GM19324 (cell line): Measurements from ENCODE around the gene OR51I2.

Experiments
- ATAC-seq: cut with Tn5 transposase; IDR thresholded peaks from one replicate; pipeline ENCODE4 v1.9.1; 2021; ENCODE audit warnings: mild to moderate bottlenecking, moderate library complexity; ENCODE audit not compliant: unreplicated experiment, low FRiP score

Gene OR51I2

GRCh38 chr11:5449023-5449422 is at the start of gene OR51I2:
TSS of gene OR51I2 (plus strand) at chr11:5449323. CDS start at chr11:5453489, 4,166 bp downstream.
- ATAC-seq, result no peak

- ATAC-seq, result no peak
Measured at GRCh38 chr11:5405173-5405572, 44.0 kb upstream of the OR51I2 start.

- no peak for ATAC-seq
Measured at GRCh38 chr11:5420993-5421392, 28.1 kb upstream of the OR51I2 start.

GRCh38 chr11:5421811-5422210 is 27.3 kb upstream of the OR51I2 start, which contains the start of gene OR51Q1:
TSS of gene OR51Q1 (plus strand) at chr11:5422111. CDS start at chr11:5422201, 90 bp downstream.
- ATAC-seq, result no peak

DNA sequence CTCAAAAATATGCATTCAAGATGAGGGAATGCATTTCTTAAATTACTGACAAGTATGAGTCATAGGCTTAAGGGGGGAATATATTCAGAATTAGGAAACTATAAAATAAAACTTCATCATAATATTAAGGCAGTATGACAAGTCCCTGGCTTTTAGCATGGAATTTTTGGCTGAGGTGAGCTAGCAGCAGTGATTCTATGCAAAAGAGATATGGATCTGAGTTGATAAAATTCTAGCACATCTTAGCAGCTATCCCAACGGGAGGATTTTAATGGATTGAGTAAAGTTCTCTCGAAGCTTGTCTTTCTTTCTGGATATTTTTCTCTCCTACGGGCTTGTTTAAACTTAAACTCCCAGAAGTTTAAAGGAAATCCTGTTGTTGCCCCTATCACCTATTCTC is 26.0 kb upstream of the OR51I2 start:
- ATAC-seq, result no peak

DNA sequence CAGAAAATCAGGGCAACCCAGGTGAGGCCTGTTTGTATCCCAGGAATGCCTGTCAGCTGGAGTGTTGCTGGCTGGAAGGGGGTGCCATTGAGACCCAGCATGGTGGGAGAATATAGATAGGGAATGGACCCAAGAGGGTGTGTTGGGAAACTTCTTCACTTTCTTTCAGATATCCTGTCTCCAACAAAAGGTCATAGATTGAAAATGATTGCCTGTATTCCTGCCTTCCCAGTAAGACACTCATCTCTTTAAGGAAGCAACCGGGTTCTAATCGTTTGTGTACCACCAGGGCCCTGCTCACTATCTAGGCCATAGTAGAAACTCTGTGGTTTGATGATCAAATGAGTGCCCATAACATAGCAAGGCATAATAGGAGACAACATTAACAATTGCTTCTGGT is 7.7 kb upstream of the OR51I2 start, which contains the start of gene OR51I1:
OR51I1 (minus strand) TSS at position 101 of the 400 bp plus-strand sequence; CDS start at position 101, 0 bp downstream.
- no peak for ATAC-seq

GRCh38 chr11:5443835-5444393 is 5.2 kb upstream of the OR51I2 start:
- no peak for ATAC-seq

DNA sequence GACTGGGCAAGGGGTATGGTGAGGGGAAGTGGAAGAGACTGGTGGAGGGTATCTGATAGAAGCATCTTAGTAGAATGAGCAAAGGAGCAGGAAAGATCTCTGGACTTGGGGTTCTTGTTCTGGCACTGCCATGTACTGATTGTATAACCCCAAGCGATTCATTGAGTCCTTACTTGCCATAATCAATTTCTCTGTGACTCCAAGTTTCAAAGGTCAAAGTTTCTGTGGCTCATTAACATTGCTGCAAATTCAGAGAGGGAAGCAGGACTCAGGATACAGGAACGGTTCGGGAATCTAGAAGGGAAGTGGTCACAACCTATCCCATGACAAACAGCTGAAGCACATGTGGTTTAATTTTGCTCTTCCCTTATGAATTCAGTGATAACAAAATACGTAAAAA is 309 bp downstream of the OR51I2 start:
- ATAC-seq, result no peak

- no peak for ATAC-seq
Measured at GRCh38 chr11:5460983-5461621, 12.0 kb downstream of the OR51I2 start.

DNA sequence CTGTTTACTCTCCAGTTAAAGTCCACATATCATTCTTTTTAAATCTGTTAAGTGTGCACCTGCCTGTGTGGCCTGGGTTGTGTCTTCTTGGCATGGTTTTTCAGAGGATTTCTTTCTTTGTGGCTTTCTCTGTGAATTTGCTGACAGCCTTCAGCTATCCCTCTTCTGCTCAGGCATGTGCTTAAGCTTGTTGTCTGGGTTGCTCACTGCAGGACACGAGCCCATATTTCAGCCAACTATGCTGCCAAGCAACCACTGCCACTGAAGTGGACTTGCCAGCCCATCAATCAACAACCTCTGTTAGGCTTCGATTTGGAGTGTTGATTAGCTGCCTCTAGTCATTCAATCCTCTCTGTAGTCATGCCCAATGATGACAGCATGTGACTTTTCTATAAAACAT is 18.4 kb downstream of the OR51I2 start:
- ATAC-seq, result no peak

DNA sequence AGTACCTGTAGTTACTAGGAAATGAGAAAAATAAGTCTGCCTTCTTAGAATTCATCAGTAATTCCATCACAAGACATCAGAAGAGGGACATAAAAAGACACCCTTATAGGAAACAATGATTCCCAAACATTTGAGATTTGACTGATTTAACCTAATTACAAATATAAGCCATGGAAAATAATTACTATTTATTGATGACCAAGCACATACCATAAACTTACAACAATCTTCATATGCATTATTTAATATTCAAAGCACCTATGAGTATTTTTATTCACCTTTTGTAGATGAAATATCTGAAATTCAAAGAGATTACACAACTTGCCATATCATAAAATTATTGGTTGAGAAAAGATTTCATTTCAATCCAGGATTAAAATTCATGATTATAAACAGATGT is 24.8 kb downstream of the OR51I2 start:
- ATAC-seq, result no peak

DNA sequence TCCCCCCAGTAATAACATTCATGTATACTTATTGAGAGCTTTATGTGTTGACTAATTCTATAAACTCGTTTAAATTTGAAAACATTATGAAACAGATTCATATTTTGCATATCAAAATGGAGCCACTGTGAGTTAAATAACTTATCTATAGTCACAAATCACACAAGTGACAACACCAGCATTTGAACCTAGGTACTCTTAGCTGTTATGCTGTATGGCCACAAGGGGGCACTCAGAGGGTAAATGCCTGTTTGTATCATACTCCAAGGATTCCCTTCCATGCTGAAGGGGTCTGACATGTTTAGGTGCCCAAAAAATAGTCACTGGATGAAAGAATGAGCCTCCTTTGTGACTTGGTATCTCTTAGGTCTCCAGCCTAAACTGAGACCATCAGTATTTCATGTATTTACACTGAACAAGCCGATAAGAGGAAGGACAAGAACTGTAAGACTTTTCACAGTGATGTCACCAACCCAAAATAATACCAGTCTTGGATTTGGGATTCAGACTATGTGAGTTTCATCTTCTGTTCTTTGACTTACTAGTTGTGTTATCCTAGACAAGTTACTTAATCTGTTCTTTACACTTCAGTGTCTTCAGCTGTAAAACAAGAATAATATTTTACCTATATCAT is 27.2 kb downstream of the OR51I2 start:
- peak; percentile 71 for ATAC-seq

GRCh38 chr11:5486003-5486402 is 36.9 kb downstream of the OR51I2 start:
- ATAC-seq, result no peak

- ATAC-seq, result no peak
Measured at GRCh38 chr11:5486421-5486820, 37.3 kb downstream of the OR51I2 start.

DNA sequence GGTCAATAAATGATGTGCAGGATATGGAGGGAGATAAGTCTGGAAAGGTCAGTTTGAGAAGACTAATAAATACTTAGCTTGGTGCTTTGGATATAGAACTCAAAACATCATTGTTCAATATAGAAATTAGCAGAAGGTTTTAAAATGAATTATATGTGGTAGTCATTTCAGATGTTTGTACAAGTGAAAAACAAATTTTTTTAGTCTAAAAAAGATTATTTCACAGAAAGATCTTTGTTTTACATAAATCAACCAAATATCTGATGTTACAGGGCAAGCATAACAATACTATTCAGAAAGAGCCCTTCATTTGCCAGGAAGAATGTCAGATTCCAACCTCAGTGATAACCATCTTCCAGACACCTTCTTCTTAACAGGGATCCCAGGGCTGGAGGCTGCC is 39.3 kb downstream of the OR51I2 start, which contains the start of gene OR52D1:
OR52D1 (plus strand) TSS at position 301 of the 400 bp plus-strand sequence; CDS start at position 323, 22 bp downstream.
- no peak for ATAC-seq

- no peak for ATAC-seq
Measured at GRCh38 chr11:5488798-5489399, 39.8 kb downstream of the OR51I2 start.

DNA sequence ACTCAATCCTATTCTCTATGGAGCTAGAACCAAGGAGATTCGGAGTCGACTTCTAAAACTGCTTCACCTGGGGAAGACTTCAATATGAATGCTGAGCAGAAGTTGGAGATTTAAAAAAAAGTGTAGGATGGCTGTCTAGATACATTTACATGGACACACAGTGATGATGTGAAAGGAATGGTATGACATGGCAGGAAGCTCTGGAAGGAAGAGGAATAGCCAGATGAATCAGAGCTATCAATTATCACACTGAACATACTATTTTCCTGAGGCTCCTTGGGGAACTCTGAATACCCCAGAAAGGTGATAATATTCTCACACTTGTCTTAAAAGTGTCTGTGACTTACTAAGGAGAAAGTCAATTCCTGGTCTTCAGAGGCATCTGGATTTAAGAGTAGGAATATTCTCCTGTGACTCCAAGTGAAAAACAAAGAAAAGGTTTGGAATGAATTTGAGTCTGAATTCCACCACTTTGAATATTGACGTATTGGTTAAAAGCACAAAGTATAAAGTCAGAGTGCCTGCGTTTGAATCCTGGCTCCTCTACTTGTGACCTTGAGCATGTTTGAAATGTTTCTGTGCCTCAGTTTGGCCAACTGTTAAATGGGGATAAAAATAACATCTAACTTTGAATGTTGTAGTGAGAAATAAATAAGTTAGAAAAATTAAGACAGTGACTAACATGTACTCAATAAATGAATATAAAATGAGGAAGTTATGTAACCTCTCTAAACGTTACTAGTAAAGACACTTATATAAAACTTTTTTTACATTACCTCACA is 40.6 kb downstream of the OR51I2 start:
- no peak for ATAC-seq

- no peak for ATAC-seq
Measured at GRCh38 chr11:5499671-5500070, 50.5 kb downstream of the OR51I2 start.

- ATAC-seq, result no peak
Measured at GRCh38 chr11:5500393-5500801, 51.3 kb downstream of the OR51I2 start.

DNA sequence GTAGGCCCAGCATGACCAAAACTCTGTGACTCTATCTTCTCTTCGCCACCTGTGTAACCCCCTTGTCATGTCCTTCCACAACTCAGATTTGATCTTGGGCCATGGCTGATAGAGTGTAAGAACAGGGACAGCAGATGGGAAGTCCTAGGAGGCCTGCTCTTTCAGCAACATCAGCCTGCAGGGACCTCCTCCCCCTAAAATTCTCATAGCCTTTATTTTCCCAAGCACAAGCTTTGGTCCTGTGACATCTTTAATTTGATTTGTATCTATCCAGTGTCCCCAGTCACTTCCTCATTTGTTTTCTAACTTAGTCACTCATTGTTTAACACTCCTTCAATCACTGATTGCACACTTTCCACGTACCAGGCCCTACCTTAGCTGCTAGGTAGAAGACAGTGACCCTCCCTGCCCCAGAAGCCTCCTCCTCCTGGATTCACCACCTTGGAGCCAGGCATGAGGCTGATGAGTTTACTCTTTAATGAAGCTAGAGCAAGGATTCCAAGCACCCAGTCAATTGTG is 55.3 kb downstream of the OR51I2 start:
- ATAC-seq, result no peak
